HG02938 (cell line): Measurements from ENCODE around the gene AMN.
"Not testable (repeated sequence)": the region's sequence is repeated elsewhere in the genome, so short reads cannot be mapped to it uniquely, and the experiment has no call there.

Experiments used
- ATAC-seq: cut with Tn5 transposase; IDR thresholded peaks from one replicate; pipeline ENCODE4 v1.9.1; 2021; ENCODE audit warnings: mild to moderate bottlenecking, moderate library complexity; ENCODE audit not compliant: unreplicated experiment

The AMN gene

GRCh38 chr14:102911991-102912761 is 10.3 kb upstream of the AMN start:
- no peak for ATAC-seq

GRCh38 chr14:102913341-102914211 is 8.9 kb upstream of the AMN start:
- no peak for ATAC-seq

GRCh38 chr14:102914474-102915291 is 7.8 kb upstream of the AMN start:
- no peak for ATAC-seq

GRCh38 chr14:102915292-102916110 is 7.0 kb upstream of the AMN start:
- ATAC-seq, result no peak

GRCh38 chr14:102916347-102917055 is 6.0 kb upstream of the AMN start:
- ATAC-seq, result no peak

- no peak for ATAC-seq
These were observed 5.4 kb upstream of the AMN start for GRCh38 chr14:102917056-102917385.

- ATAC-seq, result no peak
These were observed 4.8 kb upstream of the AMN start for GRCh38 chr14:102917469-102918211.

- no peak for ATAC-seq
These were observed 4.0 kb upstream of the AMN start for GRCh38 chr14:102918438-102918837.

GRCh38 chr14:102920273-102920997 is 2.0 kb upstream of the AMN start:
- no peak for ATAC-seq

GRCh38 chr14:102920998-102921304 is 1.5 kb upstream of the AMN start:
- ATAC-seq, result no peak

GRCh38 chr14:102923201-102923924 is 900 bp downstream of the AMN start:
- no peak for ATAC-seq

- ATAC-seq, result no peak
These were observed 1.5 kb downstream of the AMN start for GRCh38 chr14:102923925-102924486.

- ATAC-seq, result no peak
These were observed 2.4 kb downstream of the AMN start for GRCh38 chr14:102924632-102925588.

GRCh38 chr14:102925646-102926045 is 3.2 kb downstream of the AMN start:
- no peak for ATAC-seq

- ATAC-seq, result no peak
These were observed 3.6 kb downstream of the AMN start for GRCh38 chr14:102926104-102926503.

- ATAC-seq, result not testable (repeated sequence)
These were observed 4.4 kb downstream of the AMN start for GRCh38 chr14:102926840-102927239.
